ENCODE data around the gene RPP40.

RPP40 gene

DNA sequence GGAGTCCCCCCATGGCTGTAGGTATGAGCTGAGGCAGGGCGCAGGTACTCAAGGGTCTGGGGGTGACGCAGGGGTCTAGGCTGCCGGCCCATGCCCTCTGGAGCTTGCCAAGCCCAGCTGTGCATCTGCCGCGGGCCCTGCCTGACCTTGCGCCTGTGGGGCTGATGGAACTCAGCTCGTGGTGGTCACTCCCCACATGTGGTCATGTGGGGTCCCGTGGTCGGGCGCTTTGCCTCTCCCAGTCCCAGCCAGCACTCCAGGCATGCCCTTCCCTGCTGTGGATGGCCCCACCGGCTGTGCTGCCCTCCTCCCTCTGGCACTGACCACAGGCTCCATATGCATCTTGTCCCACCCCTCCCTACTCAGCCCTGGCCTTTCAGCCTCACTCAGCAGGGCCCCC is 57.3 kb downstream of the RPP40 start:
- FAIRE-seq, result no peak

More for the DNA sequence above, 57.3 kb downstream of the RPP40 start:
- DNase-seq (ENCODE audit: extremely low spot score, insufficient read length, low read depth), result no peak

Data from GM18507 (cell line).